NCI-H2227 treated with DMSO at 0.1 percent for 48 hours (cell line): Measurements from ENCODE around the gene CFAP57.
A peak's percentile ranks its signal among the peaks of the same experiment; 100 is the strongest.

ENCODE experiments used
- DNase-seq: peaks from one replicate; lab custom pipeline; 2025; lab: John Stamatoyannopoulos, UW

CFAP57 gene

GRCh38 chr1:43225168-43225567, 53.0 kb downstream of the CFAP57 start:
- no peak for DNase-seq

GRCh38 chr1:43227143-43227764, 55.1 kb downstream of the CFAP57 start:
- DNase-seq, result peak; percentile 66

- no peak for DNase-seq
Observed at GRCh38 chr1:43229826-43230780, 58.0 kb downstream of the CFAP57 start.

- DNase-seq, result no peak
Observed at GRCh38 chr1:43232074-43232473, 59.9 kb downstream of the CFAP57 start.

- no peak for DNase-seq
Observed at GRCh38 chr1:43232482-43232881, 60.4 kb downstream of the CFAP57 start.

- no peak for DNase-seq
Observed at GRCh38 chr1:43233631-43234030, 61.5 kb downstream of the CFAP57 start.

- no peak for DNase-seq
Observed at GRCh38 chr1:43234267-43234666, 62.1 kb downstream of the CFAP57 start.

- no peak for DNase-seq
Observed at GRCh38 chr1:43235040-43235439, 62.9 kb downstream of the CFAP57 start.

GRCh38 chr1:43235451-43236121, 63.5 kb downstream of the CFAP57 start:
- DNase-seq, result no peak

- DNase-seq, result no peak
Observed at GRCh38 chr1:43237121-43237520, 65.0 kb downstream of the CFAP57 start.

GRCh38 chr1:43238085-43238484, 66.0 kb downstream of the CFAP57 start:
- DNase-seq, result no peak

- no peak for DNase-seq
Observed at GRCh38 chr1:43238991-43239469, 66.9 kb downstream of the CFAP57 start.

GRCh38 chr1:43239484-43239883, 67.4 kb downstream of the CFAP57 start:
- no peak for DNase-seq

- DNase-seq, result no peak
Observed at GRCh38 chr1:43241413-43241836, 69.3 kb downstream of the CFAP57 start.

GRCh38 chr1:43243299-43243698, 71.2 kb downstream of the CFAP57 start:
- no peak for DNase-seq

GRCh38 chr1:43246466-43247213, 74.5 kb downstream of the CFAP57 start:
- DNase-seq, result no peak

- no peak for DNase-seq
Observed at GRCh38 chr1:43247256-43247921, 75.3 kb downstream of the CFAP57 start.

- no peak for DNase-seq
Observed at GRCh38 chr1:43250351-43250761, 78.2 kb downstream of the CFAP57 start.

GRCh38 chr1:43251024-43251423, 78.9 kb downstream of the CFAP57 start:
- DNase-seq, result no peak

GRCh38 chr1:43252225-43252624, 80.1 kb downstream of the CFAP57 start:
- no peak for DNase-seq

- no peak for DNase-seq
Observed at GRCh38 chr1:43253173-43253572, 81.0 kb downstream of the CFAP57 start.
